GM12864 (cell line): ENCODE data around the gene TMEM219.

Experiments used
- DNase-seq: peaks from one replicate; pipeline ENCODE4 v3.0.0-alpha.2; 2011; ENCODE audit warnings: low read depth
- H3K4me3 ChIP-seq: 2 replicates; pipeline ENCODE4 v1.5.1; 2011; ENCODE audit warnings: mild to moderate bottlenecking, low read depth, low read length, control low read depth
- TF ChIP-seq, protein P1 (sequence below): IDR thresholded peaks from 2 replicates; pipeline ENCODE4 v1.5.1; 2011; ENCODE audit warnings: low read depth, mild to moderate bottlenecking, moderate library complexity, low read length, control low read depth, inconsistent platforms; ENCODE audit errors: missing control alignments

The TMEM219 gene

DNA sequence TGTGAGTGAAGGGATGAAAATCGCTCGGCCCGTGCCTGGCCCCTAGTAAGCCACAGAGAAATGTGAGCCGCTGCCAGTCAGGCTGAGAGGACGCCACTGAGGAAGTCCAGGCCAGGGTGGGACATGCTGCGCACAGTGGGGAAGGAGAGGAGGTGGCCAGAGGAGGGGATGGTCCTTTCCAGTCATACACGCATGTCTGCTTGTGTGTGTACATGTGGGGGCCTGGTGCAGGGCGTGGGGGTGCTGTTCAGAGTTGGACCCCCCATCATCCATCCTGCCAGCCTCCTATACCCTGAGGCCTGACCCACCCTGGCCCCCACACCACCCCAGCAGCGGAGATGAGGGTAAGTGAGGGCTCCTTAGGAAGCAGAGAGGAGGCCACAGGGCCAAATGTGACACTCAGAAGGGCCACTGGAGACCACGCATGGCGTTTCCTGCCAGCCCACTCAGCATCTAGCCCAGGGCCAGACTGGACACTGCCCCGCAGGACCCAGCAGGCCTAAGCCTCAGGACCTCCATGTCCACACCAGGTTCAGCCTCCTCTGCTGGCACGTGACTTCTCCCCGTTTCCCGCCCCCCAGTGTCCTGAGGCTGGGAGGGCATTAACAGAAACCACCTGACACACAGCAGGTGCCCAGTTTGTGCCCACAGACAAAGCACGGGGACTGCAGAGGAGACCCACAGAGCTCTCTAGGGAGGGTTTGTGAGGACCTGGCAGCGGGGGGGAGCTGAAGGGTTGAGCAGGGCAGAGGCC lies 42.0 kb downstream of the TMEM219 start:
- H3K4me3 ChIP-seq, result no peak overlapping the region
- no peak for DNase-seq
- TF ChIP-seq, protein P1, sequence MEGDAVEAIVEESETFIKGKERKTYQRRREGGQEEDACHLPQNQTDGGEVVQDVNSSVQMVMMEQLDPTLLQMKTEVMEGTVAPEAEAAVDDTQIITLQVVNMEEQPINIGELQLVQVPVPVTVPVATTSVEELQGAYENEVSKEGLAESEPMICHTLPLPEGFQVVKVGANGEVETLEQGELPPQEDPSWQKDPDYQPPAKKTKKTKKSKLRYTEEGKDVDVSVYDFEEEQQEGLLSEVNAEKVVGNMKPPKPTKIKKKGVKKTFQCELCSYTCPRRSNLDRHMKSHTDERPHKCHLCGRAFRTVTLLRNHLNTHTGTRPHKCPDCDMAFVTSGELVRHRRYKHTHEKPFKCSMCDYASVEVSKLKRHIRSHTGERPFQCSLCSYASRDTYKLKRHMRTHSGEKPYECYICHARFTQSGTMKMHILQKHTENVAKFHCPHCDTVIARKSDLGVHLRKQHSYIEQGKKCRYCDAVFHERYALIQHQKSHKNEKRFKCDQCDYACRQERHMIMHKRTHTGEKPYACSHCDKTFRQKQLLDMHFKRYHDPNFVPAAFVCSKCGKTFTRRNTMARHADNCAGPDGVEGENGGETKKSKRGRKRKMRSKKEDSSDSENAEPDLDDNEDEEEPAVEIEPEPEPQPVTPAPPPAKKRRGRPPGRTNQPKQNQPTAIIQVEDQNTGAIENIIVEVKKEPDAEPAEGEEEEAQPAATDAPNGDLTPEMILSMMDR, result no peak

DNA sequence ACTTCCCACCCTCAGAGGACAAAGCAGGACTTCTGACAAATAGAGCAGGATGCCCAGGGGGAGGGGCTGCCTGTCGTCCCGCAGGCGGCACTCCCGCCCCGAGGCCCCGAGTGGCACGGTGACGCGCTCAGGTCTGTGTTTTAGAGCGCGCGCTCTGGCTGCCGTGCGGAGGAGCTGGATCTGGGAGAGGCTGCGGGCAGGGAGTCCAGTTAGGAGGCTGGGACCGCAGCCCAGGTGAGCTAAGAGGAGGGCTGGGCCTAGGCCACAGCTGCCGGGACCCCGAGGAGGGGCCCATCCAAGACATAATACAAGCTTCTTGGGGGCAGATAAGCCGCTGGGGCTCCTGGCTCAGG lies 42.5 kb downstream of the TMEM219 start:
- no peak for DNase-seq
- TF ChIP-seq, protein P1, result no peak
- no peak overlapping the region for H3K4me3 ChIP-seq

DNA sequence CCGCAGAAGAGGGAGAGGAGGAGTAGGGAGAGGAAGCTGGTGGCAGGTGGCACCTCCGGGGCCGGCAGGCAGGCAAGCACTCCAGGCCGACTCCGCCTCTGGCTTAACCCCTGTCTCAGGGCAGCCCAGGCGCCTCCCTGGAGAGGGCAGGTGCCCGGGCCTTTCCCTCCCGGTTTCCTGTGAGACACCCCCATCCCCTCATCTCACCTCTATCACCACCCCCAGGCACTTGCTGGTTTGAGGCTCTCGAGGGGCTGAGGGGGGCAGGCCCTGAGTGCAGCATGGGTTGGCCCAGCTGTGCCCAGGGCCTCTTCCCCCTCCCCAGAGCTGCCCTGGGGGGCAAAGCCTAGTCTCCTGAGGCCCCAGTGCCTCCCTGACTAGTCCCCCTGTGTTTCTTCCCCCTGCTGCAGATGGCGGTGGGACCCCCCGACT lies 42.9 kb downstream of the TMEM219 start:
- TF ChIP-seq, protein P1, result no peak
- H3K4me3 ChIP-seq, result no peak overlapping the region
- DNase-seq, result no peak

DNA sequence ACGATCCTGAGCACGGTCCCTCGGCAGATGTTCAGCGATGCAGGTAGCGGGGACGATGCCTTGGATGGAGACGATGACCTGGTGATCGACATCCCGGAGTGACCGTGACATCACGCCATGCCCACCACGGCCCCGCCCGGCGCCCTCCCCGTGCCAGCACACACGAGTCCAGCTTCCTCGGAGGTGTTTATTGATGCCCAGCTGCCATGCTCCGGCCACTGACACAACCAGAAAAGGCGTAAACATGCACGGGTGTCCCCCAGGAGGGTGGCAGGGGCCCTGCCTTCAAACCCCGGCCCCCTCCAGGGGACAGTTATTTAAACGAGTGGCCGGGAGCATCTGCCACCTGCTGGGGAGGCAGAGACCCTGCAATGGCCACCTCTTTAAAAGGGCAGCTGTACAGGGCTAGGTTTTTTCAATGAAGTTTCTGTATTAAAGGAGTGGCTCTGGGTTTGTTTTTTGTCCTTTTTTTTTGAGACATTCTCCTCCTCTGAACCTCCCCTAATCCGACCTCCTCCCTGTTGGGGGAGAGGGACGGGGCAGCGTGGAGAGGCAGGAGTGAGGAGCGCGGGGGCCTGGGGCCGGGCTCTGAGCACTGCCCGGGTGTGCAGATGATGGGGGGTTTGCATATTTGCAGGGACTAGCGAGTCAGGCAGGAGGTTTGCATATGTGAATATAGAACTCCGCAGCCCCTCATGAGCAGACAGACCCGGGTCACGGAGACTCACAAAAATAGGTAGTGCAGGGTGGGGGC lies 43.6 kb downstream of the TMEM219 start:
- no peak for DNase-seq
- TF ChIP-seq, protein P1, result peak; percentile 76

DNA sequence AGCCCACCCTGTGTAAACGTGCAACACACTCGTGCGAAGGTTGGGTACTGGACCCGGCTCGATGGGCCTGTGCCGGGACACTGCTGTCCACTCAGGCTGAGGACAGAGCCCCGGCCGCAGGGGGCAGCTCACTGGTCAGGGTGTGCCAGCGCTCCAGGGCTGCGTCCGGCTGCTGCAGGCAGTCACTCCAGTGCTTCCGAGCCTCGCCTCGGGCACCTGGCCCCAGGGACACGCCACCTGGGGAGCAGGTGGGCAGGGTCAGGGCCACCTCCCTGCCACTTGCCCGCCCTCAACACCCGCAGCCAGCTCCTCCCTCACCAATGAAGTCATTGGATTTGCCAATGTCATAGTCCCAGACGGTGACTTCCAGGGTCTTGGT lies 44.2 kb downstream of the TMEM219 start:
- TF ChIP-seq, protein P1, result no peak
- DNase-seq, result no peak
- no peak overlapping the region for H3K4me3 ChIP-seq

More for the DNA sequence above, 43.6 kb downstream of the TMEM219 start:
- no peak overlapping the region for H3K4me3 ChIP-seq

DNA sequence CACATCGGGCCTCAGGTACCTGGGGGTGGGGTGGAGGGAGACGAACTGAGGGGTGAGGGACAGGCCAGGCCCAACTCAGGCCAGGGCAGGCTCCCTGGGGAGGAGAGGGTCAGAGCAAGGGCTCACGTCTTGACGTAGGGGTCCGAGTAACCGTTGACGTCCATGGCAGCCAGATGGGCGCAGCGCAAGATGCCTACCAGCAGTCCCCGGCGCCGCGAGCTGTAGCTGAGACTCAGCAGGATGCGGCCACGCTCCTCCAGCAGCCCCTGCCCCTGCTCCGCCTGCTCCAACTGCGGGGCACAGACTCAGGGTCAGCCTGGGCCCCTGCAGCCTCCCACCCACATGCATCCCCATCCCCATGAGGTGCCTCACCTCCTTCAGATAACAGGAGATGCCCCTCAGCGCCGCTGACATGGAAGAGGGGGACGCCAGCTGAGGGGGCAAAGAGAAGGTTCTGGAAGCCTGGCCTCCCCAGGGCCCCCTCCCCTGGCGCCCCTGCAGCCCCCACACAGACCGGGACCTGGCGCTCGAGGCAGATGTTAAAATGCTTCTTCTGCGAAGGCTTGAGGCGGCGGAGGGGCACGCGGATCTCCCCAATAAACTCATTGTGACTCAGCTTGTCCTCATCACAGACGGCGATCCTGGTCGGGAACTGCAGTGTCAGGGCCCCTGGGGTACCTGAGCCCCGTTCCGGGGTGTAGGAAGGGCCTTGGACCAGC lies 44.9 kb downstream of the TMEM219 start:
- no peak overlapping the region for H3K4me3 ChIP-seq
- TF ChIP-seq, protein P1, result no peak

More for the DNA sequence above, 44.9 kb downstream of the TMEM219 start:
- DNase-seq, result no peak
